Memory B cell (primary cell): ENCODE data around the gene ALS2CL.

Experiments
- ATAC-seq: fragments of 150-1000 bp; cut with Tn5 transposase; 2 replicates; pipeline ENCODE4 v1.10.0; 2021; ENCODE audit warnings: low read depth, mild to moderate bottlenecking, moderate library complexity
- DNase-seq, 2 donors: peaks; one replicate each; pipeline ENCODE4 v3.0.0; 2022; ENCODE audit warnings: low spot score in 2 of 2
- H3K27ac Mint-ChIP-seq: one replicate; pipeline ENCODE4 v1.8.0; 2022; ENCODE audit warnings: mild to moderate bottlenecking, moderate library complexity, mixed read lengths
- H3K27me3 Mint-ChIP-seq: one replicate; pipeline ENCODE4 v1.8.0; 2022; ENCODE audit warnings: mixed read lengths
- H3K36me3 Mint-ChIP-seq: one replicate; pipeline ENCODE4 v1.8.0; 2022; ENCODE audit warnings: mild to moderate bottlenecking, mixed read lengths
- H3K4me1 Mint-ChIP-seq: one replicate; pipeline ENCODE4 v1.8.0; 2022; ENCODE audit warnings: mixed read lengths
- H3K4me3 Mint-ChIP-seq: one replicate; pipeline ENCODE4 v1.8.0; 2022; ENCODE audit warnings: mild to moderate bottlenecking, moderate library complexity, mixed read lengths
- H3K9me3 Mint-ChIP-seq: one replicate; pipeline ENCODE4 v1.8.0; 2022; ENCODE audit warnings: mixed read lengths

Gene ALS2CL

DNA sequence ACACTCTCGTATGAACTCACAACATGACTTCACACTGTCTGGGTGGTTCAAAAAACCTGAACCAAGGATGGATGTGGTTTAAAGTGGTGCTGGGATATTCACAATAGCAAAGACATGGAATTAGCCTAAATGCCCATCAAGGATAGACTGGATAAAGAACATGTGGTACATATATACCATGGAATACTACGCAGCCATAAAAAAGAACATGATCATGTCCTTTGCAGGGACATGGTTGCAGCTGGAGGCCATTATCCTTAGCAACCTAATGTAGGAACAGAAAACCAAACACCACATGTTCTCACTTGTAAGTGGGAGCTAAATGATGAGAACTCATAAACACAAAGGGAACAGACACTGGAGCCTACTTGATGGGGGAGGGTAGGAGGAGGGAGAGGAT lies 27.5 kb upstream of the ALS2CL start:
- ATAC-seq (no peak), DNase-seq (no peak)
- no peak overlapping the region for H3K4me3 Mint-ChIP-seq
- H3K36me3 Mint-ChIP-seq: no peaks in the 10 kb centered on the region
- H3K4me1 Mint-ChIP-seq: no peaks in the 10 kb centered on the region
- peaks cover 19% of the 10 kb centered on the region for H3K27me3 Mint-ChIP-seq
- no peaks in the 10 kb centered on the region for H3K9me3 Mint-ChIP-seq
- no peak overlapping the region for H3K27ac Mint-ChIP-seq

GRCh38 chr3:46719735-46720271 lies 26.3 kb upstream of the ALS2CL start:
- DNase-seq: no peak
- H3K36me3 Mint-ChIP-seq: no peaks in the 10 kb centered on the region
- ATAC-seq: no peak
- H3K9me3 Mint-ChIP-seq: no peaks in the 10 kb centered on the region
- H3K27me3 Mint-ChIP-seq: peaks cover 15% of the 10 kb centered on the region
- no peaks in the 10 kb centered on the region for H3K4me1 Mint-ChIP-seq
- H3K4me3 Mint-ChIP-seq: no peak overlapping the region
- H3K27ac Mint-ChIP-seq: no peak overlapping the region

DNA sequence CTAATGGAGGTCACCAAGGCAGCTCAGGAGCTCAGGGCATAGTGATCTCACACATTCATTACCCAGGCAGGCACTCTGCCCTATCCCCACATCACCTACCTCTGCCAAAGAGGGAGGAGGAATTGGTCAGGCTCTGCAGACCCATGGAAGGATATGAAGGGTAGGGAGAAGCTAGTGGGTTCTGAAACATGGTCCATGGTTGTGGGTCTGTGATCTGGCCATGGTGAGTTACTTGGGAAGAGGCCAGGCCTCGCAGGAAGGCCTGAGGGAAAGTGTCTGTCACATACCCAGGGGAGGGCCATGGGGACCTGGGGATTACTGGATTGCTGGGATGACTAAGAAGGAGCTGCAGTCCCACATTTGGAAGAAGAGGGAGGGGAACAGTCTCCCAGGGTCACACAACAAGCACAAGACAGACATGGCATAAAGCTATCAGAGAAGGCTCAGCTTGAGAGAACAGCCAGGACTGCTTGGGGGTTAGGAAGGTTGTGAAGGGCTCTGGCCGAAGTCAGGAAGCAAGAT lies 25.6 kb upstream of the ALS2CL start:
- no peak overlapping the region for H3K4me3 Mint-ChIP-seq
- no peak for ATAC-seq
- no peak for DNase-seq
- H3K9me3 Mint-ChIP-seq: no peaks in the 10 kb centered on the region
- no peaks in the 10 kb centered on the region for H3K4me1 Mint-ChIP-seq
- no peaks in the 10 kb centered on the region for H3K36me3 Mint-ChIP-seq
- H3K27me3 Mint-ChIP-seq: peaks cover 14% of the 10 kb centered on the region
- H3K27ac Mint-ChIP-seq: no peak overlapping the region

- ATAC-seq (peak; percentile 52), DNase-seq (peak in 1 of 2 donors; percentile 13)
- H3K4me3 Mint-ChIP-seq: no peak within 1 kb of the TSS
- H3K4me1 Mint-ChIP-seq: no peaks in the 10 kb centered on the region
- H3K9me3 Mint-ChIP-seq: no peaks in the 10 kb centered on the region
- no peak within 1 kb of the TSS for H3K27ac Mint-ChIP-seq
- peaks cover 22% of the 10 kb centered on the region for H3K27me3 Mint-ChIP-seq
- no peaks in the 10 kb centered on the region for H3K36me3 Mint-ChIP-seq
Observed at GRCh38 chr3:46717447-46718231, 24.2 kb upstream of the ALS2CL start, which contains the start of gene PRSS50. Gene PRSS50 (minus strand): TSS chr3:46717869. CDS start chr3:46717824, 45 bp downstream.

DNA sequence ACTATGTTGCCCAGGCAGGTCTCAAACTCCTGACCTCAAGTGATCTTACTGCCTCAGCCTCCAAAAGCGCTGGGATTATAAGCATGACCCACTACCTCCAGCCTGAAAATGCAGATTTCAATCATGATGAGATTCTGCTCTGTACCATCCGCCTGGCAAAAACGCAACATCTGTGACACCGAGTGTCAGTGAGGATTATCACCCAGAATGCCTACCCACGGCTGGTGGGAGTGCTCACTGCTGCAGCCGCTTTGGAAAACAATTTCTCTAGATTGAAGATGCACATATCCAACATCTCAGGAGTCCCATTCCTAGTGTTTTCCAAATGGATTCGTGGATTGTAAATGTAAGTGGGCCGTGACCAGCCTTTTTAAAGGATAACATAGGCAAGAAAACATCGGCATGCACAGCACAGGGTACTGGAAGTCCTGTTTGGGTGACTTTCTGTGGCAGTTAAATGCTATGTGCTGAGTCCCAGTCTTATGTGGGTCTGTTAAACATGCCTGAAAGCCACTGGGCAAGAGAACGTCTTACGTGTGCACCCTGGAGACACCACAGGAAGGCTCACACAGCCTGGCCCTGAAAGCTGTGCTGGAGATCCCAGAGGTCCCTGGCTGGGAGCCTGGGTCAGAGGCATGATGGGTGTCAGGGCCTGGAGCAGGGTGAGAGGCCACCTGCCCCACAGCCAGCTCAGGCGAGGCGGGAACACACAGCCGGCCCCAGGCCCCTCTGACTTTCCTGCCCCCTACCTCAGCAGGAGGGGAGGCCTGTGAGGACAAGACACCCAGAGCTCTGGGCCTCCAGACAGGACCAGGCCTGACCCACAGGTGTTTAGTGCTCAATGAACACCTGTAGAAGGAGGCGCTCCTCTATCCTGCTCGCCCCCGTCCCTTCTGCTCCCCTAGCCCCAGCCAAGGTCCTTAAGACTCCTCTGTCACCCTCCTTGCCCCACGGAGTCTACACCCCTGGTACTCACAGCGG lies 23.3 kb upstream of the ALS2CL start:
- no peak overlapping the region for H3K4me3 Mint-ChIP-seq
- no peaks in the 10 kb centered on the region for H3K4me1 Mint-ChIP-seq
- H3K9me3 Mint-ChIP-seq: no peaks in the 10 kb centered on the region
- DNase-seq: peak in 1 of 2 donors; percentile 8
- ATAC-seq: no peak
- peaks cover 22% of the 10 kb centered on the region for H3K27me3 Mint-ChIP-seq
- no peak overlapping the region for H3K27ac Mint-ChIP-seq
- H3K36me3 Mint-ChIP-seq: no peaks in the 10 kb centered on the region

GRCh38 chr3:46715507-46716175 lies 22.2 kb upstream of the ALS2CL start:
- H3K27ac Mint-ChIP-seq: no peak overlapping the region
- H3K27me3 Mint-ChIP-seq: peaks cover 18% of the 10 kb centered on the region
- ATAC-seq (no peak), DNase-seq (peak in 1 of 2 donors; percentile 7)
- no peak overlapping the region for H3K4me3 Mint-ChIP-seq
- no peaks in the 10 kb centered on the region for H3K36me3 Mint-ChIP-seq
- peaks cover 2% of the 10 kb centered on the region for H3K4me1 Mint-ChIP-seq
- H3K9me3 Mint-ChIP-seq: no peaks in the 10 kb centered on the region

DNA sequence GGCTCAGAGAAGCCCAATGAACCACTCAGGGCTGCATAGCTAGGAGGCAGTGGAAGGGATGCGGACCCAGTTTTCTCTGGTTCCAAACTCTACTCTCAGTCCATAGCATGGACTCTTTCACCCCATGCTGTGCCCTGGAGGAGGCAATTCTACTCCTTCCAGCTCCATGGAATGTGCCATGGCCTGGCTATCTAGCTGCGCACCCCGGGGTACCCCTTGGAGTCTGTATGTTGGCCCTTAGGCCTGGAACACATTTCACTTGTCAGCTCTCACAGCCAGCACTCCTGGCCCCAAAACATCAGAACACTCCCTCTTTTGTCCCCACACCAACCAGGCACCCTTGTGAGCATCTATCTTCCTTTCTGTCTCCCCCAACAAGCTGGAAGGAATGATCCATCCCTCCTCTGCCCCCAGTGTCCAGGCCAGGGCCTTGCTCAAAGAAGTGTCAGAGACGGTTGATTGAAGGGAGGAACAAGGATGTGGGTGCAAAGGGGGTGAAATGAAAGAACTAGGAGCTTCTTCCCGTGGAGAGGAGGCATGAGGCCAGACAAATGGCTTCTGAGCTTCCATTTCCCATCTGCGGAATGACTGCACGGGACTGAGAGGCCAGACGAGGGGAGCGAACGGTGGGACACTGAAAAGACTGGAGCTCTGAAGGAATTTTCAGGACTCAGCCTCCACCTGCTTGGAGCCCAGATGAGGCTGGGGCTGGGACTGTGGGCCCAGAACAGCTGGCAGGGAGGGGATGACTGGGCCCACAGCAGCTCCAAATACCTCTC lies 21.4 kb upstream of the ALS2CL start:
- peaks cover 2% of the 10 kb centered on the region for H3K4me1 Mint-ChIP-seq
- H3K36me3 Mint-ChIP-seq: no peaks in the 10 kb centered on the region
- no peaks in the 10 kb centered on the region for H3K9me3 Mint-ChIP-seq
- DNase-seq: peak in 1 of 2 donors; percentile 8
- no peak for ATAC-seq
- H3K27me3 Mint-ChIP-seq: peaks cover 18% of the 10 kb centered on the region
- no peak overlapping the region for H3K27ac Mint-ChIP-seq
- no peak overlapping the region for H3K4me3 Mint-ChIP-seq

- H3K27me3 Mint-ChIP-seq: peaks cover 15% of the 10 kb centered on the region
- H3K9me3 Mint-ChIP-seq: no peaks in the 10 kb centered on the region
- ATAC-seq (peak; percentile 62), DNase-seq (peak in 1 of 2 donors; percentile 8)
- H3K36me3 Mint-ChIP-seq: no peaks in the 10 kb centered on the region
- H3K4me1 Mint-ChIP-seq: peaks cover 2% of the 10 kb centered on the region
- no peak overlapping the region for H3K27ac Mint-ChIP-seq
- H3K4me3 Mint-ChIP-seq: no peak overlapping the region
Observed at GRCh38 chr3:46713898-46714552, 20.5 kb upstream of the ALS2CL start.

DNA sequence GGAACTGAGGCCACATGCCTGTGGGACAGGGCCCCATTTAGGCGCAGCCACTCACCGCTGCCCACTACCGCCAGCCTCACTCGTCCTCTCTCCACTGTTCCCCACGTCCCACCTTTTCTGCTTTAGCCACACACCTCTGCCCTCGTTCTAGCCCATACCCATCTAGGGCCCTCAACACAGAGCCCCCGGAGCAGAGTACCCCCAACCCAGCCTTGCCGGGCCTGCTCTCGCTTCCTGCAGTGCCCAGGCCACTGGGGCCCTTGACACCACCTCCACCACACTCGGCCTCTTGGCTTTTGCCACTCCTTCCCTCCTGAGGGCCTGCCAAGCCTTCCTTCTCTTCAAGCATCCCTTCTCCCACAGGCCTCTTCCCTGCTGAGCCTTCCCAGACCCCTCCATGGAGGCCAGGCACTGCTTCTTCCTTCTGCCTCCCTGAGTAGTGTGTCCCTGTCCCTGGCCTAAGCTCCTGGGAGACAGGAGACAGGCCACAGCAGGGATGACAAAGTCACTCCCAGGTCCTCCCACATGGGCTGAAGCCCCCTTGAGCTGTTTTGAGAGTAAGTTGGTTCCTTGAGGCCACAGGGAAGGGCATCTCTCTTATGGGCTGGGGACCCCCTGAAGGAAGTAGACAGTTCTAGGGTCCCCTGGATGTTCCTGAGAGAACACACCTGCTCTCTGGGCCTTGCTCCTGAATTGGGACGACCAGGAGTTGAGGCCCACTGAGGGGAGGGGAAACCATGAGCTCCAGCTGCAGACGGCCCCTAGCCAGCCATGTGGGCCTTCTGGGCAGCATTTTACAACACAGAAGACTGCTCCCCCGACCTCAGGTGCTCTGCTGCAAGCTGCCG lies 19.8 kb upstream of the ALS2CL start:
- peaks cover 2% of the 10 kb centered on the region for H3K4me1 Mint-ChIP-seq
- no peak overlapping the region for H3K4me3 Mint-ChIP-seq
- H3K36me3 Mint-ChIP-seq: no peaks in the 10 kb centered on the region
- ATAC-seq: no peak
- H3K27me3 Mint-ChIP-seq: peaks cover 12% of the 10 kb centered on the region
- no peak overlapping the region for H3K27ac Mint-ChIP-seq
- DNase-seq: no peak
- no peaks in the 10 kb centered on the region for H3K9me3 Mint-ChIP-seq

DNA sequence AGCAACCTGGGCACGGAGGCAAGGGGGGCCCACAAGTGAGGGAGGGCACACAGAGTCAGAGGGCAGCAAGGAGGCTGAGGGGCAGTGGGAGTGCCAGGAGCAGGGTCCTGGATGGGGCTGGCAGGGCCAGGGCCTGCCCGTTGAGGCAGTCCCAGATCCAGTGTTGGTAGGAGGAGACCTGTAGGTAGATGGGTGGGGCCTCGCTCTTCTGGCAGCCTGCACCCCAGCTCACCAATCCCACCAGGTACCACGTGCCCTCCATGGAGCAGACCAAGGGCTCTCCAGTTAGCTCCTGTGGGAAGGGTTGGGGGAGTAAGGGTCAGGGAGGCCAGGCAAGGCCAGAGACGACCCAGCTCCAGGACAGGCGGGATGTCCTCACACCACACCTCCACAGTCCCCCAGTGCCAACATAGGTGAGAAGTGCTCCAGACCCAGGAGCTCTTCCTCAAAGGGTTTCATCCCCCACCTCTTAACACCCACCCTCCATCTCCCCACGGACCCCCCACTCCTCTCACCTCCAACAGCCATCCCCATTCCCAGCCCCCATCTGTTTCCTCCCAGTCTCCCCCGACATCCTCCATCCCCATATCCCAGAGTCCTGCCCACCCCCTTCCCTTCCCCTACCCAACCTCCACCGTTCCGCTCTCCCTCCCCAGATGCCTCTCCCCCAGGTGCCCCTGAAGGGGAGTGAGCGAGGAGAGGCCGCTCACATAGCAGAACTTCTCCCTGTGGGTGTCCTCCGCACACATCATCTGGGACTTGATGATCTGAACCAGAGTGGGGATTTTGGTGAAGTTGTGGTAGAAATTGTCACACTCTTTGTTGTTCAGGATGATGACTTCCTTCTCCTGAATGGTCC lies 18.9 kb upstream of the ALS2CL start:
- Mint-ChIP-seq H3K4me3 (no peak overlapping the region), H3K36me3 (no peaks in the 10 kb centered on the region), H3K4me1 (peaks cover 2% of the 10 kb centered on the region), H3K27ac (no peak overlapping the region), H3K9me3 (no peaks in the 10 kb centered on the region), H3K27me3 (peaks cover 9% of the 10 kb centered on the region)
- DNase-seq (no peak), ATAC-seq (no peak)

- ATAC-seq (no peak), DNase-seq (no peak)
- H3K9me3 Mint-ChIP-seq: no peaks in the 10 kb centered on the region
- H3K4me1 Mint-ChIP-seq: peaks cover 2% of the 10 kb centered on the region
- no peak overlapping the region for H3K27ac Mint-ChIP-seq
- H3K4me3 Mint-ChIP-seq: no peak overlapping the region
- H3K36me3 Mint-ChIP-seq: no peaks in the 10 kb centered on the region
- H3K27me3 Mint-ChIP-seq: peaks cover 9% of the 10 kb centered on the region
Observed at GRCh38 chr3:46711760-46712159, 18.3 kb upstream of the ALS2CL start.
